GM18951 (cell line): ENCODE results near the gene PUM1.

Experiments used
- POLR2A ChIP-seq: IDR thresholded peaks from 4 replicates; pipeline ENCODE4 v1.6.1; 2011; ENCODE audit warnings: mild to moderate bottlenecking; ENCODE audit not compliant: insufficient read length, insufficient read depth; ENCODE audit errors: extremely low read depth
- in situ Hi-C: fragments of 300-500 bp; cut with MboI; formaldehyde crosslinking; loops from one replicate; pipeline ENCODE4 v1.12.0; 2022; ENCODE audit warnings: low sequenced_read_pairs, mixed read lengths, inconsistent platforms; ENCODE audit not compliant: unreplicated experiment

Gene PUM1

DNA sequence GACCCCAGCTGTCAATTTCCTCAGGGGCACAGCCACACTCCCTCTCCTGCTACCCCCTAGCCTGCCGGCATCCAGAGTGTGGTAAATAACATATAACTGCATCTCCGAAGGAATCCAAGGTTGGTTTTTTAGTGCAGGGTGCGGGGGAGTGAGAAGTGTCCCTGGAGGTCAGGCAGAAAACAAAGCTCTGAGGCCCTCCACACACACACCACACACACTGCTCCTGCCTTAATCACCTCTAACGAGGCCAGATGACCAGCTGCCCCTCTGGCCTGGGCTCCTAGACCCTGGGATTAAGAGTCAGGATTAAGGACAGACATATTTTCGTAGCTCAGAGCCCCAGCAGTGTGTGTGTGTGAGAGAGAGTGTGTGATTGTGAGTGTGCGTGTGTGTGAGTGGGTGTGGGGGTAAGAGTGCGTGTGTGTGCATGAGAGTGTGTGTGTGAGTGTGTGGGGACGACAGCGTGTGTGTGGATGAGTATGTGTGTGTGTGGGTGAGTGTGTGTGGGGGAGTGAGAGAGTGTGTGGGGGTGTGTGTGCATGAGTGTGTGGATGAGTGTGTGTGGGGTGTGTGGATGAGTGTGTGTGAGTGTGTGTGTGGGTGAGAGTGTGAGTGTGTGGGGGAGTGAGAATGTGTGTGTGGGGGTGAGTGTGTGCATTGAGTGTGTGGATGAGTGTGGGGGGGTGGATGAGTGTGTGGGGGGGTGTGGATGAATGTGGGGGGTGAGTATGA lies 171.6 kb downstream of the PUM1 start:
- in situ Hi-C loops = no loop called here
- no peak for TF ChIP-seq POLR2A

DNA sequence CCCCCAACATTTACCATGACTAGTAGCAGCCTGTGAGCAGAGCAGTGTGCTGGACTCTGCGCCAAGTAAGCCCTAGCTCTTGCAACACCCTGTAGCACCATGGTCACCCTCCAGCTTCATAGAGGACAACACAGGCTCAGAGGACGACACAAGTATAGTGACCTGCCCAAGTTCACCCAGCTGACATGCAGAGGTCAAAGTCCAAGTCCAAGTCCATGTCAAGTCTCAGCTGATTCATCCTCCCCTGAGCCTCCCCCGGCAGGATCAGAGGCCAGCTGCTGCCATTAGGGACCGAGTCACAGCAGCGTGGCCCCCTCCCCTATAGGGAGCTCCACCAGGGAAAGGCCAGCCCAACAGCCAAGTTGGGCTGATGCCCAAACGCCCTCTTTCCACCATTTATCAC lies 172.8 kb downstream of the PUM1 start:
- in situ Hi-C loops = no loop called here
- TF ChIP-seq POLR2A = no peak

DNA sequence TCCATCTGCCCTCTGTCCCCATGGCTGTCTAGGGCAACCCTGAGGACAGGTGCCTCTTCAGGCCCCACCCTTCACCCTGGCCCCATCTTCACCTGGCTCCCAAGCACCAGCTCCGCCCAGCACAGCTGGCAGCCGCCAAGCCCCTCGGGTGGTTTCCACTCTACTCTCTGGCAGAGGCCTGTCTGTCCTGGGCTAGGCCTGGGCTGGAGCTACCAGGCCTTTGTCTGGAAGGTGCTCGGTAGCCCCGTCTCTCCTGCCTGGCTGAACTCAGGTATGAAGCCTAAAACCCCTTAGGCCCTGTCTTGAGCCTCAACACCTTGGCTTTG lies 174.3 kb downstream of the PUM1 start:
- in situ Hi-C loops = no loop called here
- no peak for TF ChIP-seq POLR2A

DNA sequence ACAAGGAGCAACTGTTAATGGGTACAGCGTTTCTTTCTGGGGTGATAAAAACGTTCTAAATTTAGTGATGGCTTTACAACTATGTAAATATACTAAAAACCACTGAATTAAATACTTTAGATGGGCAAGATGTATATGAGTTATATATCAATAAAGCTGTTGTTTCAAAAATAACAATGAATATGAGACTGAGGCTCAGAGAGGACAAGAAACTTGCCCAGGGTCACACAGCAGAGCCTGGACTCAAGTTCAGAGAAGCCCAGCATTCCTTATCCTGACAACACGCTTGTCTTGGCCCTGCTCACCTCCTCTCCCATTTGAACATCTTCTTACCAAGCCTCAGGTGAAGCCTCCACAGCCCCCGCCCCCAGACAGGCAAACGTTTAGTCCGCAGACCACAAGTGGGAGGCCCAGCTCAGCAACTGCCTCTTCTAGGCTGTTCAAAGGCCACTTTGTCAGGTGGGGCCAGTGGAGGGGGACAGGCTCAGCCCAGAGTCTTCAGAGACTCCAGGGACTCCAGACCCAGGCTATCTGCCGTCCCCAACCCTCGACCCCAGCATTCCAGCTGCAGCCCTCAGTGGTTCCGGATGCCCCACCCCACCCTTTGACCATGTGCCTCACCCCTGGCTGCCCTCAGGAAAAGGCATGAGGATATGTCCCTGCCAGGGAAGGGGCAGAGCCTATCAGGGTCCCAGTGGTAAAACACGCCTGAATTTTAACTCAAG lies 174.9 kb downstream of the PUM1 start:
- no peak for TF ChIP-seq POLR2A
- in situ Hi-C loops = no loop called here

DNA sequence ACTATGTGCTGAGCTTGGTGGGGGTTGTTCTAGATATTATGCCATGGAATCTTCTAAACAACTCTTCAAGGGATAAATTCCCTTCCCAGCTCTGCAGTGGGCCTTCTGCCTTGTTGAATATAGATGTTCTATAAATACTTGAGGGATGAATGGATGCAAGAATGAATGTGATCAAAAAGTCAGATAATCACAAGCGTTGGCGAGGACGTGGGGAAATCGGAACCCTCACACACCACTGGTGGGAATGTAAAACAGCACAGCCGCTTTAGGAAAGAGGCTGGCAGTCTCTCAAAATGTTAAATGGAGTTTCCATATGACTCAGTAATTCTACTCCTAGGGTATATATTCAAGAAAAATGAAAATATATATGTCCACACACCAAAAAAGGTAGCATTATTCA lies 176.0 kb downstream of the PUM1 start:
- no peak for TF ChIP-seq POLR2A
- in situ Hi-C loops = no loop called here

DNA sequence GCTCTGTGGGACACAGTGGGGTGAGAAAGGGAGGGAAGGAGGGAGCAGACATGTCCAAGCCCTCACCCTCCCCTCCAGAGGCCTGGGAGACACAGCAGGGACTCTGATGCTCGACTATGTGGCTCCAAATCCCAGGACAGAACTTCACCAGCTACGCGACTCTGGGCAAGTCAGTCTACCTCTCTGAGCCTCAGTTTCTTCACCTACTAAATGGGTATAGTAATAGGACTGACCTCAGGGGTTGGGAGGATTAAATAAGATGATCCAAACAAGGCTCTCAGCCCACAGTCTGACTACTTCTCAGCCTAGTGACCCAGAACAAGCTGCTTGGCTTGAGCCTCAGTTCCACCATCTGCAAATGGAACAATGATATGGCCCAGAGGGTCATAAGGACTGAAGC lies 176.5 kb downstream of the PUM1 start:
- no peak for TF ChIP-seq POLR2A
- in situ Hi-C loops = no loop called here

DNA sequence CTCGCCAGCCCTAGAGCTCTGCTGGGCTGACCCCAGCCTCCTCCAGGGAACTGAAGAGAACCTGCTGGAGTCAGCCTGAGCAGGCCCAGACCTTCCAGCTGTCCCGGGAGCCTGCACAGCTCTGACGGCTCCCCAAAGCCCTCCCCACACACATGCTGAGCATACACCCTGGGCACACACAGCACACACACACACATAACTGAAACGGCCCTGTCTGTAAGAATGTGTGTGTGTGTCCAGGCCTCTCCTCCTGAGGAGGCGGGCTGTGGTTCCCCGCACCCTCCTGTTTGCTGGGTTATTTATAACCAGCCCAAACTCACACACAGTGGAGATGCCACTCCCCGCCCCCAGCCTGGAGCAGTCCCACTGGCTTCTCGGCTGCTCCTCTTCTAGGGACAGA lies 177.1 kb downstream of the PUM1 start:
- in situ Hi-C loops = no loop called here
- TF ChIP-seq POLR2A = no peak

DNA sequence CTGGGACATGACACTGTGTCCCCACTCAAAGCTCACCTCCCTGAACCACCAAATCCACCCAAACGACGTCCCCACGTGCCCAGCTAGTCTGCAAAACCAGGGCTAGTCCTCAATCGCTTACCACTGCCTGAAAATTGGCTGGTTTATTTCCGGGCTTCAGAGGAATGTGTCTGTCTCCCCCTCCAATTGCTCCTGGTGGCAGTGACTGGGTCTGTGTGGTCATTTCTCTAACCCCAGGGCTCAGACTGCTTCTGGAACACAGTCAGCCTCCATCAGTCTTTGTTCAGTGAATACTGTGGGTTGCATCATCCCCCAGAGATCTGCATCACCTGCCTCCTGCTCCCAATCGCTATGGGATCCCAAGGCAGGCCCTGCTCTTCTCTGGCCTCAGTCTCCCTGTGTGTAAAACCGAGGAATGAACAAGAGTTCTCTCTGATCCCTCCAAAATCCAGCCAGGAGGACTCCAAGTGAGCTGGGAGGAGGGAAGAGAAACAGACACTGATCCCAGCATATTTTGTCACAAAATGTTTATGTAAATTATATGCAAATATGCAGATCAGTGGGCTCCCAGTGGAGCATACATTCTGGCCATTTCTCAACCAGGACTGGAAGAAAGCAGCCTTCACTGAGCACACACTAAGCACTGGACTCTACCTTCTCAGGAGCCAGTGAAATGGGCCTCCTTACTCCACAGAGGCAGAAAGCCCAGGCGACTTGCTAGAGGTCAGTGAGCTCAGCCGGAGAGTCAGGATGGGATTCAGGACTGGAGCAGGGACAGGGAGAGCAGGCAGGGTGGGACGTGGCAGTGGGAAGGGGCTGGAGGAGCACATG lies 177.8 kb downstream of the PUM1 start:
- no peak for TF ChIP-seq POLR2A
- in situ Hi-C loops = no loop called here

DNA sequence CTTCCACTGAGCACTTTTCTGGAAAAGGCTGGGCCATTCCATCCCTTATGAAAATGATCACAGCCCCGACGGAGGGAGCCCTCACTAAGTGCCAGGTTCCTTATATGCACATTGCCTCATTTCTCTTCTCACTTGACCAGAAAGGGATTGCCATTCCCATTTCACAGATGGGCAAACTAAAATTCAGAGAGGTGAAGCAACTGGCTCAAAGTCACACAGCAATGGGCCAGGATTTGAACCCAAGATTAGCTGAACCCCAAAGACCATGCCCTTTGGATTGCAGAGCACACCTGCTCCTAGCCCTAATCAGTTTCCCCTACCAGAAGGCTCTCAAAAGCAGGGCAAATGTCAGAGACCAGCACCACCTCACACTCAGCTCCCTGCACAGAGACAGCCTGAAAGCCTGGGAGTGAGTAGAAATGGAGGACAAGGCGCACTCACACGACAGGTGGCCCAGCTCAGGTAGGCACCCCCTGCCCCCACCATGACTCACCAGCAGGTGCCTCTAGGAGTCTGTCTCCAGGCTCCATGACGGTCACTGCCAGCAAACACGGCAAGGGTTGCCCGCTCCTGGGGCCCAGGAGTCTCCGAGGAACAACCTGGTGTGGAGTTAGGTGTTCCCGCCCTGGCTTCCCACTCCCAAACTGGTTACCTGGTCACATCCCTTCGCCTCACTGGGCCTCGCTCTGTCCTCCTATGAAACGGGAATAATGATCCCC lies 178.6 kb downstream of the PUM1 start:
- in situ Hi-C loops = no loop called here
- no peak for TF ChIP-seq POLR2A

DNA sequence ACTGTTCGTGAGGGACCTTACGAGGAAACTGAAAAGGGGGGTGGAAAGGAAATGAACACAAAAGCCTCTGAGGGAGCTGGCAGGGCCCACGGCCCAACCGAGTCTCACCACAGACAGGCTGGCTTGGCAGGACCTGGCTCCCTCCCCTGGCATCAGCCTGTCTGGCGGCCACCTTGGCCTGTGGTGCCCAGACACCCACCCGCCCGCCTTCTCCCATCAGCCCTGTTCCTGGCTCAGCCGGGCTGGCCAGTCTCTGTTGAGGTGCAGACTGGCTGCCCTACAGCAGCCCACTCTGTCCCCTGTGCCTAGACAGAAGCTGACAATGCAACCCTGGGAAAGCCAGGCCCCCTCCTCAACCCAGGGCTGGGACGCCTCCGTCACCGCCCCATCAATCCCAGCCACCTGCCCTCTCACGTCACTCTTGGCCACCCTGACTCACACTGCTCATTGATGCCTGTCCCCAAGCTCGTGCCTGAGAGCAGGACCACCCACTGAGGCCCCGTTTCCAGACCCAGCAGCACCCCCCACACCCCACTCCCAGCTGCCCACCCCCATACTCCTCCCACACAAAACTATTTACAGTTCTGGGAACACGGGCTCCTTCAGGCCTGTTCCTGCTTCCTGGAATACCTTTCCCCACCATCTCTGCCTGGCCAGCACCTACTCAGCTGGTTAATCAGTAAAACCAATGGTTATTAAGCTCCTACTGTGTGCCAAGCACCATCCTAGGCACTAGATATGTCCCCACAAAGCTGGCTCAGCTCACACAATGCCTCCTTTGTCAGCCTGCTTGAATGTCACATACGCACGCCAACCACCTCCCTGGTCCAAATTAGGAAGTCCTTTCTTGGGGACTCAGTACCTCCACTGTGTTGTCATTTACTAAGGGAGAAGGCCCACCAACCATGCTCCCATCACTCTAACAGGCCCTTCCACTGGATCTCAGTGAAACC lies 179.7 kb downstream of the PUM1 start:
- in situ Hi-C loops = no loop called here
- TF ChIP-seq POLR2A = no peak

DNA sequence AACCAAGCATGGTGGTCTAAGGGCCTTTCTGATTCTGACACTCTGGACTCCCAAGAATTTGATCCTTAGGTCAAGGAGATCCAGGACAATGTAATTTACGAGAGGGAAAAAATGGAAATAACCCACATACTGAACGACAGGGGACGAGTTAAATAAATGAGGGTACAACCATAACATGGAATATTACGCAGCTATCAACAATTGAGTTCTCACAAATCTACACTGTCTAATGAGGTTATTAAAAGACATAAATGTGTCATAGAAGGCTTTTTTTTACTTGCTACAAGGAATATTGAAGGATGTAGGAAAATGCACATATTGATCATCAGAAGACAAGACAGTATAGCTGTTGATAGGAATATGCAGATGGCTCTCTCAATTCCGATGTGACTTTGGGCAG lies 180.8 kb downstream of the PUM1 start:
- TF ChIP-seq POLR2A = no peak
- in situ Hi-C loops = no loop called here
